ENCODE results near the gene IL20RA.
"Not testable (repeated sequence)": the region's sequence is repeated elsewhere in the genome, so short reads cannot be mapped to it uniquely, and the experiment has no call there.

The IL20RA gene

DNA sequence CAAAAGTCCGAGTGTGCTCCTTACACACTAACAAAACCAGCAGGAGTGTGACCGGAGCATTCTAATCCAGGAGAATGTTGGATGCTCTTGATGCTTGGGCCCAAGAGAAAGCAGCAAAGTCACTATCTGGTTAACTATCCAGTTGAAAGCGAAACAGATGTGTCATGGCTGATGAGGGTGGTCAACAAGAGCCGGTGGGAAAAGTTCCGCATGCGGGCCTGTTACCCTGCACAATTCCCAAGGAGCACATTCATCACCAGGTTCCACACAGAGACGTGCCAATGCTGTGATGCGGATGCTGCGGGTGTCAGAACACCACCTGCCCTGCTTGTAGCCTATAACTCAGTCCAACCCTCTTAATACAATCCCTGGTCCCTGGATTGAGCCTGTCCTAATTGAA lies 38.7 kb downstream of the IL20RA start:
- no peak for DNase-seq

DNA sequence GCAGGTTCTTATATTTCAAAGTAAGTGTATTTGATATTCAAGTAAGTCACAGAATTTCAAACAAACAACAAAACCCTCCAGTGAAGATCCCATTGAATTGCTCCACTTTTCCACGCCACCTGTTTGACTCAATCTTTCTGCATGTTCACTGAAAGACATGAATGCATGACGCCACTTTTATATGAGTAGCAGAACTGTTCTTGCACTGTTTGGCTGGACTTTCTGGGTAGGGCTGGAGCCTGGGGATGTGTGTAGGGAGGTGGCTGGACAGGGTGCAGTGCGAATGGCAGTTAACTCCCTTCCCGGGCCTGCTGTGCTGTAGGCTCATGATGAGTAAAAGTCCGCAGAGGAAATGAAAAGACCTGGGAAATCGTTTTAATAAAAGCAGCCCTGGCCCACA lies 39.7 kb downstream of the IL20RA start:
- no peak for DNase-seq

DNA sequence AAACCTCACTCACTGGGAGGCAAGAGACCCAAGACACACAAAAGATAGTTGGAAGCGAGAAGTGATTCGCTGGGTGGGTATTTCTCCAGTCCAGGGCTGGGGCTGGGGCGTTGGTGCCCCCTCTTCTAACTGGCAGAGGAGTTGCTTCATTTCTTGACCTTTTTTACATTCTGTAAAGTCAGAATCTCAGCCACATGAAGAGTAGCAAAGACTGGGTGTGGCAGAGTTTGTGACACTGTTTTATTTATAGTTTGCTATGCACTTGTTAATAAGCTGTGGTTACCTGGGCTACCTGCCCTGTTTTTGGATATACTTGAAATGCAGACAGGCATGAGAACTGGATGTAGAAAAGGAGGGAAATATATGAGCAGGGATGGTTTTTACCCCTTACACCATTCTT lies 42.3 kb downstream of the IL20RA start:
- no peak for DNase-seq

DNA sequence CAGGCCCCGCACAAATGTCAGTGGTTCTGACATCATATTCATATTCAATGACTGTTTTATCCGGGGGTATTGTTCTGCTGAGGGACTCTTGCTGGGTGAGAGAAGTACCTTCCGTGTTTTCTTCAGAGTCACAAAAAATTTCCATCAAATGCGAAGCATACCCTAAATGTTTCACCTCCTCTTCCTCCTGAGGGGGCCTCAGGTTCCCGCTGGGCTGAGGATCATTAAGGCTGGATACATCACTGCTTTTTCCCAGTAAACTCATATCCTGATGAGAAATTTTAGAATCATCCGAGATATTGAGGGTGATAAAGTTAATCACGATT lies 42.8 kb downstream of the IL20RA start:
- no peak for DNase-seq

DNA sequence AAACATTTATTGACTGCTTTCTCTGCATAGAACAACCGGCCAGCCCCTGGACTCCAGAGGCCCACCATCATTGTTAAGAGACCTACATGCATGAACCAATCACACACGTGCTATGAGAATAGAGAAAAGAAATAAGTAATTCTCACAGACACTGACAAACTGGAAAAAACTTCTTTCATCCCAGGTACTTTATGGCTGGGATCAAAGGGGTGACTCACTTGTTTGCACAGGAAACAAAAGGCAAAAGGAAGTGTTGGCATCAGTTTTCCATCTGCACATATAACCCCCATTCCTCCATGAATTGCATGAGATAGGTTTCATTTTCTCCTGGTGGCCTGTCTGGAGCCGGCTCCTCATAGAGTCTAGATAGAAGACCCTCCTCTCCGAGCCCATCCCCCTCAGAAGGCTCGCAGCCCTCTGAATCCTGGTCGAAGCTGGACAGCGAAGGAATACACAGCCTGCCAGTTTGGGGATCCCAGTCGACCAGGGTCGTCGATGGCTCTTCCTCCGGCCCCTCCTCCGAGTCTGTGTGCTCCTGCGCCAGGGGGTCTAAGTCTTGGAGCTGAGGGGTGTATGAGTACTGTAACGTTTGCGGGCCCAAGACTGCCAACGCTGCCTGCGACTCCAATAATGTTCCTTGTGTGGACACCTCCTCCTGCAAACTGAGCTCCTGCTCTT lies 43.3 kb downstream of the IL20RA start:
- no peak for DNase-seq

DNA sequence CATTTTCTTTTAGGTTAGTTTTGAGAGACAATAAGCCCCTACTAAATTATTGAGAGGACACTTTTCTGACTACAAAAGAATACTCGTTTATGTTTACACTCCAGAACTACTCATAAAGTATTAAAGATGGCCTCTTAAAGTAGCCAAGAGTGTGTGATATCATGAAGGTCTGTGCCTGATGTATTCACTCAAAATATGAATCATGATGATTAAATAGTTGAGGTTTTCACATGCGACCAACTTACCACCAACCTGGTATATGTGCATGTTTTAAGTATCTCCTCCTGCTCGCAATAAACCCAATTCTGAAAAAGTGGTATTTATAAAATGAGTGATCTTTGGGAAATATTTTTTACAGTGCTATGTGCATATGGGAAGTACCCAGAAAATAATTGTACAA lies 43.9 kb downstream of the IL20RA start:
- no peak for DNase-seq

DNA sequence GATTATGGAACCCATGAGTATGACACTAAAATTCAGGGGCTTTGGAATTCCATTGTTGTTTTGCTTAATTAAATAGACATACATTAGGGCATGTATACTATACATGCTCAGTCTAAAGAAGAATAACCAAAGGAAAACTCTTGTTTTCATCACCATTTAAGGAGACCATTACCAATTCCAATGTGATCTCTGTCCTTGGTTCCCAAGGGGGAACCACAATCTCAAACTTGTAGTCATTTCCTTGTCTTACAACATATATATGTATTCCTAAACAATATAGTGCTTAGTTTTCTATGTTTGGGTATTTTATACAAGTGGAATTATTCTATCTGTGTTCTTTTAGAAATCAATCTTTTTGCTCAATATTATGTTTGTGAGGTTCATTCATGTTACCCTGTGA lies 49.2 kb downstream of the IL20RA start:
- no peak for DNase-seq

DNA sequence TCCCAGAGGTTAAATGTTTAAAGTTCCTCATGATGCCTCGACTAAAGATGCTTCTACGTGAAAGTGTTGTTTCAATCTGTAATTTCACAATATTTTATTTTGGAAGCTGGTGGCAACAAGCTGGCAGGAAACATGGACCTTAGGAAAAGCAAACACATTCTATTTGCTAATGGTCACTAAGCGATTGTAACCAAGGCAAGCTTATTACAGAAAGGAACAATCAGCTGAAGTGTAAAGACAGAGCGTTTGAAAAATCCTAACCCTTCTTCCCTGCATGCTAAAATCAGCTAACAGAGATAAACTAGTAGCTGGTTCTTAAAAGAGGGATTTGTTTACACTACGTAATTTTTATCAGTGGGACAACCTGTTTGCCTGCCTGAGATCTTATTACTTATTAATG lies 50.0 kb downstream of the IL20RA start:
- DNase-seq: no peak

DNA sequence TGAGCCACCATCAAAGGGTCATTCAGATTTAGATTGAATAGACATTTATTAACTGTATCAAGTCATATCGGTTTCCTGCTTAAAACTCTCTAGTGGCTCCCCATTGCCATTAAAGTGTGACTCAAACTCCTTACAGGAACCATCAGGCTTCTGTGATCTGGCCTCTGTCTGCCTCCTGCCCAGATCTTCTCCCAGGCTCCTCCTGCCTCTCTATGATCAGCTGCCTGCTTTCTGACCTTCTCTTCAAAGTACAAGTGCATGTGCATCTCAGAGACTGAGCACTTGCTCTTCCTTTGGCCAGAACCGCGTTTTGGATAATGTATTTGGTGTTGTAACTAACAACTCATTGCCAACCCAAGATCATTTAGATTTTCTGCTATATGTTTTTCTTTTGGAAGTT lies 52.7 kb downstream of the IL20RA start:
- no peak for DNase-seq

DNA sequence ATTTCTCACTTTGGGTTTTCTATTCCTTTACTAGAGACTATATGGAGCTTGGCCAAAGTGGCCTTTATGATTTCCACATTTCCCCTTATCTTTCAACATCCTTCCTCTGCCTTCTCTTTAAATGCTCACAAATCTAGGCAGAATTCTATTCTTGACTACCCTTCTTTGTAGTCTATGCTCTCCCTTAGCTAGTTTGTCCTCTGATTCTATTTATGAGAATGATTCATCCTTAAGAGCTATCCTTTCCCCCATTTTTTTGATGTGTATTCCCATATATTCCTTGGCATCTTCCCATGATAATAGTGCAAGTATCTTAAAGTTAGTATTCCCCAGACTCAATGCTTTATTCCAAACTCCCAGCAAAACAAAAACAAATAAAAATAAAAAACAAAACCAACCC lies 53.1 kb downstream of the IL20RA start:
- DNase-seq: no peak

DNA sequence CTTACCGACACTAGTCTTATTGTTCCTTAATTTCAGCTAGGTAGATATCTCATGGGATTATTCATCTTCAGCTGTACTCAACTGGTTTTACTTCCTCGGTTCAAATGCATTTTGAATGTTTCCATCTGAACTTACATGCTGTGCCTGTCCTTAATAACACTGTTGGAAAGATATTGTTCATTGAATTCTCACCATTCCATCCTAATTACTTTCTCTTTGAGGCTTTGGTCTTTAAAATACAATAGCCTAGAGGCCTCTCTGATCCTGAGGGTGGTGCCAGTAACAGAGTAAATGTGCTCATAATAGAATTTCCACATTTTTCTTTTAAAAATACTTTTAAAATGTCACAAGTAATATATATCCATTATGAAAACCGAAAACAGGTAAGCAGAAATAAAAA lies 54.0 kb downstream of the IL20RA start:
- DNase-seq: no peak

DNA sequence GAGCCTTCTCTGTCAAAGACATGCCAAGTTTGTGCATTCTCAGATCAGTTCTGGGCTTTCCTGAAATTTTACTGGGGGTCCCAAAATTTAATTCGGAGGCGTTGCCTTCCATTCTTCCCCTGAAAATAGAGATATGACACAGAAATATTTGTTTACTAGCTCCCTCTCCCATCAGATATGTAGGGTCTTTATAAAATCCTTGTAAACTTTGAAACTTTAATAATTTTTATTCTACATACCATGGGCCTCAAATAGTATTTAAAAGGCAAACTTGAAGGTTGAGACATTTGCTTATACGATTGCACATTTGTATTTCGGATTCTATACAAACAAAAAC lies 54.6 kb downstream of the IL20RA start:
- DNase-seq: no peak

DNA sequence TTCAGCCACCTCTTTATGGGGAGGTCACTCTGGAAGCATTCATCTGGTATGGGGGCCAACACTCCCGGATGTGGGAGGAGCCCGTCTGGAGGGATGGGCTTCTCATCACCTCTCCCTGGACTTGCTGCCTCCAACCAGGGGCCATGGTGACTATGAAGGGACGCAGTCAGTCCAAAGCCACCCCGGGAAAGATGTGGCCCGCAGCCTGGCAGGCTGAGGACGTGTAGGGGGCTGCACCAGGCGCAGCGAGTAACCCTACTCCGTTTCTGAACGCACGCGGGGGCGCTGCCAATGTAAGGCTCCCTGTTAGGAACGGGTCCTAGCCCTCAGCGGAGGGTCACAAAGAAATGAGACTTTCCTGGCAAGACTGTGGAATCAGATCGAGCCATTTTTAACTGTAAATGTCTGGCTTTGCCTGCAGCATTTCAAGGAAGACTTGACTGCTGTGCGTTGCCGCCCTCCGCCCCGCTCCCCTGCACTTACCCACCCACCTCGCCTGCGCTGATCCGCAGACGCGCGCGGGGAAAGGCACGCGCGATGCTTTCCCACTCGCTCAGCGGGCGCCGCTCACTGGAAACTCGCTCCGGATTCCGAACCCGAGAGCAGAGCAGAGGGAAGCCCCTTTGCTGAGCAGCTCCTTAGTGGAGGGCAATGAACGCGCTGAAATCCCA lies 55.1 kb downstream of the IL20RA start:
- no peak for DNase-seq

DNA sequence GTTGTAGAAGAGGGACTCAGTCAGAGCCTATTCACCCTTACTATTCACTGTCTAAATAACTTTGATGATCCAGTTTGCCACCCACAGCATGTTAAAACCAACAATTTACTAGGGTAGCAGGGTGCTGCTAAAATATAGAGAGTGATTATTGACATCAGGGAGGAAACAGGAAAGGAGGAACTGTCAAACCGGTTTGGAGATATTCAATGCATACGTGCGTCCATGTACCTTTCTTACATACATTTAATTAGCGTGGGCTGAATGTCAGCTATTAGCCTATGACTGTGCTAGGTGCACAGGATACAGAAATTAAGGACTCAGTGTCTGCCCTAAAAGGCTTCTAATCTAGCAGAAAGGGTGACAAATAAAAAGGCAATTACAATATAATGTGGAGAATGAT lies 57.2 kb downstream of the IL20RA start:
- DNase-seq: no peak

DNA sequence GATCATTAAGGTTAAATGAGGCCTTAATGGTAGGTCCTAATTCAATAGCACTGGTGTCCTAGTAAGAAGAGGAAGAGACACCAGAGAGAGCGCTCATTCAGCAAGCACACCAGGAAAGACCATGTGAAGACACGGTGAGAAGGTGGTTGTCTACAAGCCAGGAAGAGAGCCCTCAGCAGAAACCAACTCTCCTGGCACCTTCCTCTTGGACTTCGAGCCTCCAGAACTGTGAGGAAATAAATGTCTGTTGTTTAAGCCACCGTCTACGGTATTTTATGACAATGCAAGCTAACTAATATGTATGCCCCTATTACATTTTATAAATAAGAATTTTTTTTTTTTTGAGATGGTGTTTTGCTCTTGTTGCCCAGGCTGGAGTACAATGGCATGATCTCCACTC lies 59.3 kb downstream of the IL20RA start:
- no peak for DNase-seq

DNA sequence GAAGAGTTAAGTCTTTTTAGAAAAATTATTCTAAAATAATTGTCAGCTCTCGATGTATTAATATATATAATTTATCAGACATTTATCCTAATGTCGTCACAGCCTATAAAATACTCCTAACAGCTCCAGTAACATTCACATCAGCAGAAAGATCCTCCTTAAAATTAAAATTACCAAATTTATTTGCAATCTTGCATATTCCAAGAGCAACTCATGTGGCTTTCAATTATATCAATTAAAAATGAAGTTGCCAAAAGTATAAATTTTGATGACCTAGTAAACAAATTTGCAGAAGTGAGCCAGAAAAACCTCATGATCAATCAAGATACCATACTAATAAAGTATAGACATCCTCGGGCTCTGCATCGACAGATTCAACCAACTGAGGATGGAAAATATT lies 60.2 kb downstream of the IL20RA start:
- no peak for DNase-seq

DNA sequence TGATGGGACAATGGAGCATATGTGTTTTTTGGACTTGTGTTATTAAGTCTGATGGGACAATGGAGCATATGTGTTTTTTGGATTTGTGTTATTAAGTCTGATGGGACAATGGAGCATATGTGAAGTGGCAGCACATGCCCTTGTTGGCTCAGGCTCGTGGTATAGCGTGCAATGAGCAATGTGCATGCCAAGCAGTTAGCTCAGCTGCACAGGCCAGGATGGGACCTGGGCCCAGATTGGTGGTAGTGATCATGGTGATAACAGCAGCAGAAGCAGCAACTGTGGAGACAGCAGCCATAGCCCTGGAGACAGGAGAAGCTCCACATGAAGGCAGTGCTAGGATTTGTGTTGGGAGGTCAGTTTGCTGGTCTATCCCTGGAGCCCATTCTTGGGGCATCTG lies 61.1 kb downstream of the IL20RA start:
- no peak for DNase-seq

DNA sequence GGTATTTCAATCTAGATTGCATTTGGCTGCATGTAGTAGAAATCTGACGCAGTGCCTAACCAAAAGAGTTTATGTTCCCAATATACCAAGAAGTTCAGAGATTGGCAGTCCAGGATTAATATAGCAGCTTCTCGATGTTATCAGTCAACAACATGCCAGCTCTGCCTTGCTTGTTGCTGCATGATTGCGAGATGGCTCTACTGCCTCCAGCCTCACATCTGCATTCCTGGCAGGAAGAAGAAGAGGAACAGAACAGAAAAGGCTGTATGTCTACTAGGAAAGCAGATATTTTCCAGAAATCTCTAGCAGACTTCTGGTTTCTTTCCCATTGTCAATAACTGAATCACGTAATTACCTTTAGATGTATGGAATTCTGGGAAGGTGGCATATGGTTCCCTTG lies 61.8 kb downstream of the IL20RA start:
- no peak for DNase-seq

DNA sequence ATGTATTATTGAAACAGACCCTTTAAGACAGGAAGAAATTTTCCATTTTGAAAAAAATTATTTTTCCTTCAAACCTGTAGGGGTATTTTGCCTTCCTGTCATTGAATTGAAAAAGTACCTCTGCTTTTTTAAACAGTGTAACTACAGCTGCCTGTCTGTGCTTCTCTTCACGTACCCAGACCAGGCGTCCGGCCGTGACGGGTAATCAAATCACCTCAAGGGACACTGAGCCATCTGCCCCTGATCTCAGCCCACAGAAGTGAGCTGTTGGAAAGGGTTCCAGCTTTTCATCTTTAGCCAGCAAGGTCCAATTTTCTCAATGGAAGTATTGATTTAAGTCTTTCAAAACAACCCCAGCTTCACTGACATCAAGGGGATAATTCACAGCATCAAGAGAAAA lies 64.7 kb downstream of the IL20RA start:
- DNase-seq: no peak

DNA sequence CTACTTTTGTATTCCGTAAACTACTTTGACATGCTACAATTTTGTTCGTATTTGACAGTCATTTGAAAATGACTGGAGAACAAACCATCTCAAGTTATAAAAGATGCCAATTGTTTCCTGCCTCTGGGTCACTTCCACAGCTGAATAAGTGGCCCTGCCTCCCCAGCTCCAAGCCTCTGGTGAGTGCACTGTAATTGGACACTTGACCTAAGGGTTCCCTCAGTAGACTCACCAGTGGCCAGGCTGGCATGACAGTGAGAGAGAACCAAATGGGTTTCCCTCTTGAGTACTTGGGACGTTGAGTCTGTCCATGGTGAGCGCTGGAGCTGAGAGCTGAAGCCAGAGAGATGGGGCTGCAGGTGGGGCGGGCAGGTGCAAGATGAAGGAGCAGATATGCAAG lies 65.6 kb downstream of the IL20RA start:
- DNase-seq: no peak

DNA sequence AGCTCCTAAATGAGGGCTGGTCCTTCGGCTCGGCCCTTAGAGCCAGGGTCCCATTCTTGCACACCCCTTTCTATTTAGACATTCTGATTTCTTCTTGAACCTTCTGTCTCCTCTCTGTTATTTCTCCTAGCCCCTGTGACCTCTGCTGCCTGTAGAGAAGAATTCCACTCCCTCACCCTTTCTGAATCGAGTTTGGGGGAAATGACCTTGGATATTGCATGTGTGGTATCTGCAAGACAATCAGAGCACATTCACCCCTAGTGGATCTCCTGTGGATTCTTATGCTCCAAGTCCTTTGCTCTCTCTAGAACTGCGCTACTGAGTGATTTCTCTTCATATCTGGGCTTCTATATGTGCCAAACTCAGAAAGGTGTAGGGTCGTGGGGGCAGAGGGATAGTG lies 67.7 kb downstream of the IL20RA start:
- no peak for DNase-seq

DNA sequence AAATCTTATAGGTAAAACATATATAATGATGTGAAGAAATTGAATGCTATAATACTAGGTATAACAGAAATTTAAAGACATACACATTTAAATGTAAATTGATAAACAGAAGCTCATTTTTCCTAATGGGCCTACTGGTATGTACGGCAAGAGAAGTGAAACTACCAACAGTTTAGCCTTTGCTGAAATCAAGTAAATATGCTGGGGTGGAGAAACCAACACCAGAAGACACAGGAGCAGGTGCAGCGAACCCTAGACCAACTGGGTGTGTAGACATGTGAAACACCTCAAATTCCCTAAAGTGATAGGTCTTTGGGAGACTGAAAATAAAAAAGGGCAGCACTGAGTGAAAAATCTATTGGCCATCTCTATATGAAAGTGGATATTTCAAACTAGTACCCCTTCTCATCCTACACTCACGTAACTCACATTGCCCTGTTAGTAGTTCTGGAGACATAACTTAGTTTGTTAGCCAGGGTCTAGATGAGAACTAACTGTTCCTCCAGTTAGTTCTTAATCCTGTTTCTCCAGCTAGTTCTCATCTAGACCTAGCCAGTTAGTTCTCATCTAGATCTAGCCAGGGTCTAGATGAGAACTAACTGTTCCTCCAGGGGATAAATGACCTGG lies 69.6 kb downstream of the IL20RA start:
- no peak for DNase-seq

DNA sequence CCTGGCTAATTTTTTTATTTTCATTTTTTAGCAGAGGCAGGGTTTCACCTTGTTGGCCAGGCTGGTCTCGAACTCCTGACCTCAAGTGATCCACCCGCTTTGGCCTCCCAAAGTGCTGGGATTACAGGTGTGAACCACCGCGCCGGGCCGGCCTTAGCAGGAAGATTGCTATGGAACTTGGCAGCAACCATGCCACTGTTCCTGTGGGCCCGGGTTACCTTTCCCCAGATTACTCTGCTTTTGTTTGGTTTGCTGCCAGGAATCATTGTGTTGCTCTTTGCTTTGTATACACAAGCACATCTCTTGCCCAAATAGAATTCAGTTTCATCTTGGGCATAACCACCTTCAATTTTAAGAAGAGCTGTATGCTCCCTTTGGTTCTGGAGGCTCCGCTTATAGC lies 71.0 kb downstream of the IL20RA start:
- DNase-seq: not testable (repeated sequence)

DNA sequence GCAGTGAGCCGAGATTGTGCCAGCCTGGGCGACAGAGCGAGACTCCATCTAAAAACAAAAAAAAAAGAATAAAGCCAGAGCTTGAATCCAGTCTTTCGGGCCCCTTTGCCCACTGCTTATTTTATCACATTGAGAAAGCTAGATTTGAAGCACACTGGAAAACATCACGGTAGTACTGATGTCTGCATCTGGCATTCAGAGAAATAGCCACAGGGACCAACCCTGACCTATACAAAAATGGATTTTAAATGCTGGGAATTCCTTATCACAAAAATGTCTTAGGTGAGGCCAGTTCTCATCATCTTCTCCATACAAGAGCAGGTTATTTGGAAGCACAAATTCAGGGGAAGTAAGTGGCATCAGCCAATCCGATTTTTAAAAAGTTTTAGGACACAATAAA lies 73.2 kb downstream of the IL20RA start:
- no peak for DNase-seq

DNA sequence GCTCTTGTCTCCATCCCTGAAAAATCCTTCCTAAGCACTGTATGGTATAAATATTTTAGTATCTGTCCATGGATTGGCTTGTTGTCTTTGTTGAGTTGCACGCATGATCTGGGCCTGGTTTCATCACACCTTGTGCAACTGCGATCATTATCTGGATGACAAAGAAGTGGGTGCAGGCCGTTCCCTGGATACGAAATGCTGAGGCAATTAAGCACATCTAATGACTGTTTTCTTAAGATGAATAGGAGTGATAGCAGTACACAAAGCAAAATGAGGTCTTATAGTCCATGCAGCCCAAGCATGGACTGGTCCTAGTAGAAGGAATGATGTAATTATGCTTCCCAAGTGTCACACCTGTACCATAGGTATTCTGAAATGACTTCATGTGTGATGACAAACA lies 74.8 kb downstream of the IL20RA start:
- no peak for DNase-seq
